Body of pancreas (tissue), 4 donors: ENCODE results near the gene DNMT3A.

ENCODE experiments used
- CTCF ChIP-seq, 7 experiments: fragments of 450-650 bp in 4 of 7; fragments of 200-600 bp in 3 of 7; sonication (generic) in 3 of 7; IDR thresholded peaks; one replicate each; pipeline ENCODE4 v1.5.1; 2016 to 2019; ENCODE audit warnings: antibody characterized with exemption in 7 of 7
- POLR2A ChIP-seq, 3 donors: fragments of 450-650 bp; IDR thresholded peaks; one replicate each; pipeline ENCODE4 v1.6.1; 2016; ENCODE audit warnings: antibody characterized with exemption in 3 of 3, mild to moderate bottlenecking in 2 of 3

DNA sequence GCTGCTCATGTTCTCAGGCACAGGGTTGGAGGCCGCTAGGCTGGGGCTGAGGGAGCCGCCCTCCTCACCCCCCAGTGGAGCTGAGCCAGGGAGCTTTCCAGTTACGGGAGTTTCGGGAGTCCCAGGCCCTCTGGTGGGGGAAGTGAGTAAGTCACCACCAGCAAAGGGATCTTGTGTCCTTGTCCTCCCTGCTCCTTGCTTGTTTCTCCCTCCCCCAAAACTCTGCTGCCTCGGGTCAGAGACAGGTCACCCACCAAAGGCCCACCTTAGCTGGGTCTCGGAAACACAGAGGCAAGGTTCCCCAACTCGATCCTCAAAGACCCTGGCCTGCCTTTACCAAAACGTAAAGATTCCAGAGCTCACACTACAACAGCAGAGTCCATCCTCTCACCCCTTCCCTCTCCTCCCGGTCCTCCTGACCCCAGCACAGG is 112.9 kb downstream of the DNMT3A start:
- TF ChIP-seq CTCF (IDR thresholded peaks at IDR 0.05) (peak; percentile 37 to 71 (median 55)), POLR2A (IDR thresholded peaks at IDR 0.05) (no peak)
